ENCODE measurements around the gene GMPR2.

GMPR2 gene

GRCh38 chr14:24237463-24237955, 4.8 kb downstream of the GMPR2 start:
- TF ChIP-seq NFIC (IDR thresholded peaks at IDR 0.05) (no peak), RAD21 (IDR thresholded peaks at IDR 0.05; ENCODE audit: low read depth) (no peak), TCF12 (IDR thresholded peaks at IDR 0.05; ENCODE audit: low read depth) (no peak), CEBPB (IDR thresholded peaks at IDR 0.05) (no peak), YY1 (IDR thresholded peaks at IDR 0.05; ENCODE audit: low read depth) (no peak), EGR1 (IDR thresholded peaks at IDR 0.05) (no peak), REST (IDR thresholded peaks at IDR 0.05; ENCODE audit: low read depth) (no peak), FOXM1 (IDR thresholded peaks at IDR 0.05; ENCODE audit: borderline replicate concordance, low read depth) (no peak), CREB1 (IDR thresholded peaks at IDR 0.05; ENCODE audit: low read depth) (no peak), TEAD4 (IDR thresholded peaks at IDR 0.05) (no peak), MAX (IDR thresholded peaks at IDR 0.05) (no peak)

GRCh38 chr14:24238123-24238522, 5.4 kb downstream of the GMPR2 start:
- no peak for TF ChIP-seq CEBPB (IDR thresholded peaks at IDR 0.05)
- TF ChIP-seq TAF1 (IDR thresholded peaks at IDR 0.05; ENCODE audit: low read depth) = no peak
- TF ChIP-seq TEAD4 (IDR thresholded peaks at IDR 0.05) = no peak
- peak; percentile 64 for TF ChIP-seq MAX (IDR thresholded peaks at IDR 0.05)
- no peak for TF ChIP-seq REST (IDR thresholded peaks at IDR 0.05; ENCODE audit: low read depth)
- TF ChIP-seq YY1 (IDR thresholded peaks at IDR 0.05; ENCODE audit: low read depth) = no peak
- TF ChIP-seq EP300 (IDR thresholded peaks at IDR 0.05; ENCODE audit: borderline replicate concordance) = no peak
- TF ChIP-seq ZBTB7A (IDR thresholded peaks at IDR 0.05; ENCODE audit: low read depth) = no peak
- no peak for TF ChIP-seq NFIC (IDR thresholded peaks at IDR 0.05)
- TF ChIP-seq FOXM1 (IDR thresholded peaks at IDR 0.05; ENCODE audit: borderline replicate concordance, low read depth) = no peak
- TF ChIP-seq RAD21 (IDR thresholded peaks at IDR 0.05; ENCODE audit: low read depth) = no peak
- TF ChIP-seq TCF12 (IDR thresholded peaks at IDR 0.05; ENCODE audit: low read depth) = no peak
- TF ChIP-seq USF1 (IDR thresholded peaks at IDR 0.05) = 0 out of 2 replicates have a peak, but pooled peaks have one; percentile 18
- no peak for TF ChIP-seq CREB1 (IDR thresholded peaks at IDR 0.05; ENCODE audit: low read depth)
- no peak for TF ChIP-seq EGR1 (IDR thresholded peaks at IDR 0.05)

GRCh38 chr14:24238527-24239037, 5.9 kb downstream of the GMPR2 start:
- TF ChIP-seq YY1 (IDR thresholded peaks at IDR 0.05; ENCODE audit: low read depth) (no peak), CREB1 (IDR thresholded peaks at IDR 0.05; ENCODE audit: low read depth) (no peak), CEBPB (IDR thresholded peaks at IDR 0.05) (no peak), RAD21 (IDR thresholded peaks at IDR 0.05; ENCODE audit: low read depth) (no peak)

GRCh38 chr14:24240110-24240918, 7.6 kb downstream of the GMPR2 start:
- TF ChIP-seq REST (IDR thresholded peaks at IDR 0.05; ENCODE audit: low read depth) (no peak), FOXM1 (IDR thresholded peaks at IDR 0.05; ENCODE audit: borderline replicate concordance, low read depth) (no peak), EGR1 (IDR thresholded peaks at IDR 0.05) (no peak), YY1 (IDR thresholded peaks at IDR 0.05; ENCODE audit: low read depth) (no peak), MAX (IDR thresholded peaks at IDR 0.05) (no peak), CEBPB (IDR thresholded peaks at IDR 0.05) (no peak), RAD21 (IDR thresholded peaks at IDR 0.05; ENCODE audit: low read depth) (no peak), TAF1 (IDR thresholded peaks at IDR 0.05; ENCODE audit: low read depth) (no peak), EP300 (IDR thresholded peaks at IDR 0.05; ENCODE audit: borderline replicate concordance) (no peak), NFIC (IDR thresholded peaks at IDR 0.05) (no peak), TEAD4 (IDR thresholded peaks at IDR 0.05) (no peak), TCF12 (IDR thresholded peaks at IDR 0.05; ENCODE audit: low read depth) (no peak), ZBTB7A (IDR thresholded peaks at IDR 0.05; ENCODE audit: low read depth) (no peak), USF1 (IDR thresholded peaks at IDR 0.05) (no peak), CREB1 (IDR thresholded peaks at IDR 0.05; ENCODE audit: low read depth) (no peak)
